Neural progenitor cell (in vitro differentiated cells): ENCODE measurements around the gene DNAJC5. TPM values are rescaled to one million over a fixed set of nuclear protein-coding genes. Genes with fewer than 3 reads are reported as not detected.

Experiments used
- DNase-seq: peaks from one replicate; pipeline ENCODE4 v3.0.0-alpha.2; 2016; ENCODE audit warnings: low spot score
- H2AFZ ChIP-seq: fragments of 200-600 bp; sonication (generic); replicated peaks from 2 replicates; pipeline ENCODE4 v1.6.1; 2016; ENCODE audit warnings: antibody characterized with exemption
- H3F3A ChIP-seq: fragments of 200-600 bp; sonication (generic); 2 replicates; pipeline ENCODE4 v1.6.1; 2016; ENCODE audit warnings: antibody characterized with exemption, low read depth
- H3K27ac ChIP-seq: fragments of 200-600 bp; sonication (generic); 2 replicates; pipeline ENCODE4 v1.5.1; 2016; ENCODE audit warnings: mild to moderate bottlenecking
- H3K27me3 ChIP-seq: fragments of 200-600 bp; sonication (generic); 2 replicates; pipeline ENCODE4 v1.6.1; 2016; ENCODE audit warnings: mild to moderate bottlenecking, moderate library complexity
- H3K36me3 ChIP-seq: fragments of 200-600 bp; sonication (generic); 2 replicates; pipeline ENCODE4 v1.5.1; 2016
- H3K4me1 ChIP-seq: fragments of 200-600 bp; sonication (generic); 2 replicates; pipeline ENCODE4 v1.6.1; 2016; ENCODE audit warnings: mixed run types
- H3K4me2 ChIP-seq: fragments of 200-600 bp; sonication (generic); 2 replicates; pipeline ENCODE4 v1.6.1; 2016
- H3K4me3 ChIP-seq: fragments of 200-600 bp; sonication (generic); 2 replicates; pipeline ENCODE4 v1.5.1; 2016
- H3K79me2 ChIP-seq: fragments of 200-600 bp; sonication (generic); 2 replicates; pipeline ENCODE4 v1.6.1; 2016; ENCODE audit warnings: low read depth
- H3K9ac ChIP-seq: fragments of 200-600 bp; sonication (generic); 2 replicates; pipeline ENCODE4 v1.6.1; 2016
- H3K9me3 ChIP-seq: fragments of 200-600 bp; sonication (generic); 2 replicates; pipeline ENCODE4 v1.5.1; 2016; ENCODE audit warnings: low read depth
- H4K20me1 ChIP-seq: fragments of 200-600 bp; sonication (generic); 2 replicates; pipeline ENCODE4 v1.6.1; 2016; ENCODE audit warnings: low read depth
- H3K27ac Mint-ChIP-seq: 3 replicates; pipeline ENCODE4 v1.8.0; 2021; ENCODE audit warnings: mixed read lengths
- H3K27me3 Mint-ChIP-seq: 2 replicates; pipeline ENCODE4 v1.8.0; 2022; ENCODE audit warnings: low read depth, mild to moderate bottlenecking, inconsistent platforms, moderate library complexity, mixed read lengths; ENCODE audit not compliant: insufficient read depth
- H3K36me3 Mint-ChIP-seq: 3 replicates; pipeline ENCODE4 v1.8.0; 2021; ENCODE audit warnings: mixed read lengths
- H3K4me1 Mint-ChIP-seq: 3 replicates; pipeline ENCODE4 v1.8.0; 2021; ENCODE audit warnings: mixed read lengths
- H3K4me3 Mint-ChIP-seq: 3 replicates; pipeline ENCODE4 v1.8.0; 2021; ENCODE audit warnings: mild to moderate bottlenecking, moderate library complexity, mixed read lengths
- H3K9me3 Mint-ChIP-seq: 3 replicates; pipeline ENCODE4 v1.8.0; 2020; ENCODE audit warnings: mixed read lengths
- EZH2 ChIP-seq: fragments of 200-600 bp; sonication (generic); IDR thresholded peaks from 2 replicates; pipeline ENCODE4 v1.6.1; 2017; ENCODE audit warnings: antibody characterized with exemption, mild to moderate bottlenecking, moderate library complexity
- EZH2phosphoT487 ChIP-seq: fragments of 200-600 bp; sonication (generic); IDR thresholded peaks from 2 replicates; pipeline ENCODE4 v1.6.1; 2017; ENCODE audit warnings: antibody characterized with exemption
- total RNA-seq: library from RNA; depleted of rRNA; stranded (reverse); fragments of >200 nt; gene quantifications from 2 replicates; pipeline ENCODE4 v1.2.3, GENCODE V29; 2015; ENCODE audit warnings: low replicate concordance
- TF ChIP-seq, protein P1 (sequence below): fragments of 200-600 bp; sonication (generic); IDR thresholded peaks from 2 replicates; pipeline ENCODE4 v1.5.1; 2017; ENCODE audit warnings: antibody characterized with exemption, mild to moderate bottlenecking

Gene DNAJC5
- total RNA-seq, 1 donor from 2014 or later = 17.2 TPM

DNA sequence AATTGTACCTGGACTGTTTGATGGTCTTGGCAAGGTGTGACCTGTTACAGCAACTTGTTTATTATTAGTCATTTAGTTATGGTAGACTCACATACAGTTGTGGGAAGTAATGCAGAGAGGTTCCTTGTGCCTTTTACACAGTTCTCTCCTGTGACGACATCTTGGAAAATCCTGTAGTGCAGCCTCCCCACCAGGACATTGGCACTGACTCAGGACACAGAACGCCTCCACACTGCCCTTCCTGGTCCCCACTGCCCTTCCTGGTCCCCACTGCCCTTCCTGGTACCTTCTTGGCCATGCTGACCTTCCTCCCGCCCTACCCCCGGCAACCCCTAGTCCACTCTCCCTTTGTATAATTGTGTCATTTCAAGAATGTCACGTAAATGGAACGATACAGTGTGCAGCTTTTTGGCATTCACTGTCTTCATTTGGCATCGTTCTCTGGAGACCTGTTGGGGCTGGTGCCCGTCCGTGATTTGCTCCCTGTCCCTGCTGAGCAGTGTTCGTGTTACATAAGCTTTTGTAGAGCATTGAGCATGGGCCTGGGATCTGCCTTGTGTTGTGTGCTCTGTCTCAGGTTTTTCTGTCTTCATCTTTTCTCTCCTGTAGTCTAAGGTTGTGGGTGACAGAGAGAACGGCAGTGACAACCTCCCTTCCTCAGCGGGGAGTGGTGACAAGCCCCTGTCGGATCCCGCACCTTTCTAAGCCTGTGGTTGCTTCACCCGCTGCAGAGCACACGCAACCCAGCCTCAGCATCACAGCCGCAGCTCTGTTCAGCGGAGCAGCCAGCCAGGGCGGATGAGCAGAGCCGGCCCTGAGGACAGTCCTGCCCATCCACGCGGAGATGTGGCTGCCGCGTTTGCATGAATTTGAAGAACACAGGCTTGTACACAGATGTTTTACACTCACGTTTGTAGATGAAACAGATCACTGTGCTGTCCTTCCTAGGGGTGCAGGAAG, 5.4 kb upstream of the DNAJC5 start:
- Mint-ChIP-seq H3K27ac (no peak overlapping the region), H3K4me1 (peaks cover 4% of the 10 kb centered on the region), H3K36me3 (peaks cover 15% of the 10 kb centered on the region), H3K27me3 (peaks cover 3% of the 10 kb centered on the region), H3K4me3 (no peak overlapping the region), H3K9me3 (no peaks in the 10 kb centered on the region)
- Histone ChIP-seq H2AFZ (no peak overlapping the region), H3K4me3 (no peak overlapping the region), H3K4me2 (no peak overlapping the region), H4K20me1 (peaks cover 25% of the 10 kb centered on the region), H3K9me3 (no peaks in the 10 kb centered on the region), H3K27ac (no peak overlapping the region), H3K79me2 (no peaks in the 10 kb centered on the region), H3F3A (peaks cover 15% of the 10 kb centered on the region), H3K27me3 (no peaks in the 10 kb centered on the region), H3K9ac (no peak overlapping the region), H3K36me3 (no peaks in the 10 kb centered on the region), H3K4me1 (no peaks in the 10 kb centered on the region)
- DNase-seq = no peak
- no peak for TF ChIP-seq EZH2phosphoT487
- TF ChIP-seq EZH2 = no peak
- TF ChIP-seq, protein P1, sequence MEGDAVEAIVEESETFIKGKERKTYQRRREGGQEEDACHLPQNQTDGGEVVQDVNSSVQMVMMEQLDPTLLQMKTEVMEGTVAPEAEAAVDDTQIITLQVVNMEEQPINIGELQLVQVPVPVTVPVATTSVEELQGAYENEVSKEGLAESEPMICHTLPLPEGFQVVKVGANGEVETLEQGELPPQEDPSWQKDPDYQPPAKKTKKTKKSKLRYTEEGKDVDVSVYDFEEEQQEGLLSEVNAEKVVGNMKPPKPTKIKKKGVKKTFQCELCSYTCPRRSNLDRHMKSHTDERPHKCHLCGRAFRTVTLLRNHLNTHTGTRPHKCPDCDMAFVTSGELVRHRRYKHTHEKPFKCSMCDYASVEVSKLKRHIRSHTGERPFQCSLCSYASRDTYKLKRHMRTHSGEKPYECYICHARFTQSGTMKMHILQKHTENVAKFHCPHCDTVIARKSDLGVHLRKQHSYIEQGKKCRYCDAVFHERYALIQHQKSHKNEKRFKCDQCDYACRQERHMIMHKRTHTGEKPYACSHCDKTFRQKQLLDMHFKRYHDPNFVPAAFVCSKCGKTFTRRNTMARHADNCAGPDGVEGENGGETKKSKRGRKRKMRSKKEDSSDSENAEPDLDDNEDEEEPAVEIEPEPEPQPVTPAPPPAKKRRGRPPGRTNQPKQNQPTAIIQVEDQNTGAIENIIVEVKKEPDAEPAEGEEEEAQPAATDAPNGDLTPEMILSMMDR = no peak

DNA sequence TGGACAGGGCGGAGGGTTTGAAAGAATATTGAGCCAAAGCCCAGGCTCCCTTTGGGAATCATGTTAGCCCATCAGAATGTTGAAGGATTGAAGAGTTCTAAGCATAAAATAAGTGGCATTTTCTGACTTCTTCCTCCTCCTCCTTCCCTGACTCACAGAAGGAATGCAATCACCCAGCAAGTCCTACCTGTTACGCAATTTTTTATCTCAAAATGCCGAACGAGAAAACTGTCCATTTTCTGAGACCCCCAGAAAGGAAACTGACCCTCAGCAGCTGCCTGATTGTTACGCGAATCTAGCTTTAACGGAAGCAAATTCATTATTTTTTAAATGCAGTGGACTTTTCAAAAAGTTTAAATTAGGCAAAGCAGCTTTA, 4.7 kb upstream of the DNAJC5 start:
- Mint-ChIP-seq H3K9me3 (no peaks in the 10 kb centered on the region), H3K27me3 (peaks cover 3% of the 10 kb centered on the region), H3K4me3 (no peak overlapping the region), H3K36me3 (peaks cover 11% of the 10 kb centered on the region), H3K27ac (no peak overlapping the region), H3K4me1 (peaks cover 4% of the 10 kb centered on the region)
- TF ChIP-seq EZH2 = no peak
- TF ChIP-seq, protein P1 = no peak
- no peak for TF ChIP-seq EZH2phosphoT487
- no peak overlapping the region for H2AFZ ChIP-seq
- H3K9me3 ChIP-seq = no peaks in the 10 kb centered on the region
- H3K4me2 ChIP-seq = no peak overlapping the region
- peaks cover 20% of the 10 kb centered on the region for H4K20me1 ChIP-seq
- H3K4me1 ChIP-seq = no peaks in the 10 kb centered on the region
- no peaks in the 10 kb centered on the region for H3K79me2 ChIP-seq
- H3K36me3 ChIP-seq = no peaks in the 10 kb centered on the region
- no peak for DNase-seq
- no peak overlapping the region for H3K27ac ChIP-seq
- H3K27me3 ChIP-seq = no peaks in the 10 kb centered on the region
- no peak overlapping the region for H3K4me3 ChIP-seq
- no peak overlapping the region for H3K9ac ChIP-seq
- peaks cover 19% of the 10 kb centered on the region for H3F3A ChIP-seq

DNA sequence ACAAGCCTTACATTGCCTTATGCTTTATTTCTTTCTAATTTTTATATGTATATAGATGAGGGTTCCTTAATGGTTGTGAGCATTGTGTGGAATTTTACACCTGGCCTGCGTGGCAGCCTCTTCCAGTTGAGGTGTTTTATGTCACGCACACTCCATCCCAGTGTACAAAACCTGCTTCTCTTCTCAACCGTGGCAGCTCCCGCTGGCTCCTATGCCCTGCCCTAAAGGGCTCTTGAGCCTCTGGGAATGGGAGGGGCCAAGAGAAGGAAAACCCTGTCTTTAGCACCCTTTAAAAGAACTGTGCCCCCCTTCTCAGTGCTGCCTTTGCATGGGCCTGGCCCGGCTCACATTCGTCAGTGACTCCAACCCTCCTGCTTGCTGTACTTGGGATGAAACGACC, 4.3 kb upstream of the DNAJC5 start:
- no peak overlapping the region for H3K9ac ChIP-seq
- no peak for DNase-seq
- H3K27ac Mint-ChIP-seq = no peak overlapping the region
- peaks cover under 1% of the 10 kb centered on the region for H3K4me1 ChIP-seq
- H3K27me3 Mint-ChIP-seq = peaks cover 3% of the 10 kb centered on the region
- H3K4me3 ChIP-seq = no peak overlapping the region
- no peaks in the 10 kb centered on the region for H3K27me3 ChIP-seq
- no peaks in the 10 kb centered on the region for H3K9me3 ChIP-seq
- no peak overlapping the region for H3K4me2 ChIP-seq
- peaks cover 11% of the 10 kb centered on the region for H3K36me3 Mint-ChIP-seq
- peaks cover 20% of the 10 kb centered on the region for H3F3A ChIP-seq
- no peak overlapping the region for H2AFZ ChIP-seq
- peaks cover 3% of the 10 kb centered on the region for H3K79me2 ChIP-seq
- H3K27ac ChIP-seq = no peak overlapping the region
- H4K20me1 ChIP-seq = peaks cover 21% of the 10 kb centered on the region
- TF ChIP-seq, protein P1 = no peak
- TF ChIP-seq EZH2 (no peak), EZH2phosphoT487 (no peak)
- H3K9me3 Mint-ChIP-seq = no peaks in the 10 kb centered on the region
- H3K4me3 Mint-ChIP-seq = no peak overlapping the region
- H3K4me1 Mint-ChIP-seq = peaks cover 4% of the 10 kb centered on the region
- H3K36me3 ChIP-seq = no peaks in the 10 kb centered on the region
